Erythroblast (primary cell): ENCODE measurements around the gene SPINK9.

ENCODE experiments used
- GATA1 ChIP-seq: IDR thresholded peaks from 2 replicates; pipeline ENCODE4 v1.6.1; 2011; ENCODE audit warnings: low read depth, mild to moderate bottlenecking, control low read depth, low read length, moderate library complexity
- POLR2A ChIP-seq: IDR thresholded peaks from 2 replicates; pipeline ENCODE4 v1.6.1; 2011; ENCODE audit warnings: mild to moderate bottlenecking, low read length

- no peak for TF ChIP-seq POLR2A
- TF ChIP-seq GATA1, result no peak
These were observed 36.9 kb downstream of the SPINK9 start for GRCh38 chr5:148372166-148372725.
